Measurements from ENCODE around the gene MSLN. TPM values are rescaled to one million over a fixed set of nuclear protein-coding genes. Genes with fewer than 3 reads are reported as not detected.

MSLN gene
- total RNA-seq, 1 donor: 0.21 TPM

DNA sequence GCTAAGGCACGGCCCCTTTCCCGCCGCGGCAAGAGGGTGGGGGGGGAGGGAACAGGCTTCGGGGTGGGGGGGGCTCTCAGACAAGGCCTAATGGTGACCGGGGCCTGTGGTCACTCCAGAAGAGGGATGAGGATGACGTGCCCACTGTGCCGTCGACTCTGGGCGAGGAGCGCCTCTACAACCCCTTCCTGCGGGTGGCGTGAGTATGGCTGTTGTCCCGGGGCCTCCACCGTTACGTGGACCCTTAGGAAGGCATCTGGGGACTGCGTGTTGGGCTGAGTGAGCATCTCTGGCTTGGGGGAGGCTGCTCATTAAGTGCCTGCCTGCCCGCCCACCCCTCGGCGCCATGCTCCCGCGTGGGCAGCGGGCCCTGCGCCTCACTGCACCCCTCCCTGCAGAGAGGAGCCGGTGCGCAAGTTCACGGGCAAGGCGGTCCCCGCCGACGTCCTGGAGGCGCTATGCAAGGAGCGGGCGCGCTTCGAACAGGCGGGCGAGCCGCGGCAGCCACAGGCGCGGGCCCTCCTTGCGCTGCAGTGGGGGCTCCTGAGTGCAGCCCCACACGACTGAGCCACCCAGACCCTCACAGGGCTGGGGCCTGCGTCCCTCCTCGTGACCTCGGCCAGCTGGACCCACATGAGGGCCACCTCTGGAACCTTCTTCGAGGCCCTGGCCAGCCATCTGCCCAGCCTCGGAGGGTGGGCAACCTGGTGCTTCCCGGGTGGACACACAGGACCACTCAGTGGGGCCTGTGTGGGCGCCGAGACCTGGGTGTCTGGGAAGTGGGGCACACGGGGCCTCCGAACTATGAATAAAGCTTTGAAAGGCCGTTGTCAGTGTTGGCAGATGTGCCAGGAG lies 31.4 kb upstream of the MSLN start:
- H3K9me3 ChIP-seq (ENCODE audit: low read depth, low read length): no peaks in the 10 kb centered on the region
- peaks cover 2% of the 10 kb centered on the region for H3K27me3 ChIP-seq (ENCODE audit: insufficient read depth, low read length)
- H3K4me1 ChIP-seq (ENCODE audit: insufficient read depth, low read length): peaks cover 15% of the 10 kb centered on the region
- no peak overlapping the region for H3K4me3 ChIP-seq (ENCODE audit: low read length)

- Histone ChIP-seq H3K4me3 (ENCODE audit: low read length) (no peak overlapping the region), H3K27me3 (ENCODE audit: insufficient read depth, low read length) (peaks cover 2% of the 10 kb centered on the region), H3K4me1 (ENCODE audit: insufficient read depth, low read length) (peaks cover 15% of the 10 kb centered on the region), H3K9me3 (ENCODE audit: low read depth, low read length) (no peaks in the 10 kb centered on the region)
Measured at GRCh38 chr16:729768-730665, 30.5 kb upstream of the MSLN start.

- H3K9me3 ChIP-seq (ENCODE audit: low read depth, low read length): no peaks in the 10 kb centered on the region
Measured at GRCh38 chr16:730666-731509, 29.6 kb upstream of the MSLN start.

GRCh38 chr16:732332-732731 lies 28.2 kb upstream of the MSLN start:
- Histone ChIP-seq H3K4me1 (ENCODE audit: insufficient read depth, low read length) (peaks cover 8% of the 10 kb centered on the region), H3K27me3 (ENCODE audit: insufficient read depth, low read length) (no peaks in the 10 kb centered on the region), H3K4me3 (ENCODE audit: low read length) (no peak overlapping the region), H3K9me3 (ENCODE audit: low read depth, low read length) (no peaks in the 10 kb centered on the region)

More at GRCh38 chr16:730666-731509, 29.6 kb upstream of the MSLN start:
- peaks cover 2% of the 10 kb centered on the region for H3K27me3 ChIP-seq (ENCODE audit: insufficient read depth, low read length)
- peaks cover 15% of the 10 kb centered on the region for H3K4me1 ChIP-seq (ENCODE audit: insufficient read depth, low read length)
- no peak overlapping the region for H3K4me3 ChIP-seq (ENCODE audit: low read length)

GRCh38 chr16:732936-733335 lies 27.6 kb upstream of the MSLN start:
- H3K4me1 ChIP-seq (ENCODE audit: insufficient read depth, low read length): peaks cover 3% of the 10 kb centered on the region
- no peaks in the 10 kb centered on the region for H3K27me3 ChIP-seq (ENCODE audit: insufficient read depth, low read length)
- H3K9me3 ChIP-seq (ENCODE audit: low read depth, low read length): no peaks in the 10 kb centered on the region
- no peak overlapping the region for H3K4me3 ChIP-seq (ENCODE audit: low read length)

- H3K4me1 ChIP-seq (ENCODE audit: insufficient read depth, low read length): peaks cover under 1% of the 10 kb centered on the region
- H3K4me3 ChIP-seq (ENCODE audit: low read length): no peak overlapping the region
- H3K9me3 ChIP-seq (ENCODE audit: low read depth, low read length): no peaks in the 10 kb centered on the region
- H3K27me3 ChIP-seq (ENCODE audit: insufficient read depth, low read length): no peaks in the 10 kb centered on the region
Measured at GRCh38 chr16:733382-734207, 26.9 kb upstream of the MSLN start.

GRCh38 chr16:734208-734980 lies 26.1 kb upstream of the MSLN start:
- Histone ChIP-seq H3K4me1 (ENCODE audit: insufficient read depth, low read length) (peaks cover 3% of the 10 kb centered on the region), H3K9me3 (ENCODE audit: low read depth, low read length) (no peaks in the 10 kb centered on the region), H3K27me3 (ENCODE audit: insufficient read depth, low read length) (no peaks in the 10 kb centered on the region), H3K4me3 (ENCODE audit: low read length) (no peak overlapping the region)

DNA sequence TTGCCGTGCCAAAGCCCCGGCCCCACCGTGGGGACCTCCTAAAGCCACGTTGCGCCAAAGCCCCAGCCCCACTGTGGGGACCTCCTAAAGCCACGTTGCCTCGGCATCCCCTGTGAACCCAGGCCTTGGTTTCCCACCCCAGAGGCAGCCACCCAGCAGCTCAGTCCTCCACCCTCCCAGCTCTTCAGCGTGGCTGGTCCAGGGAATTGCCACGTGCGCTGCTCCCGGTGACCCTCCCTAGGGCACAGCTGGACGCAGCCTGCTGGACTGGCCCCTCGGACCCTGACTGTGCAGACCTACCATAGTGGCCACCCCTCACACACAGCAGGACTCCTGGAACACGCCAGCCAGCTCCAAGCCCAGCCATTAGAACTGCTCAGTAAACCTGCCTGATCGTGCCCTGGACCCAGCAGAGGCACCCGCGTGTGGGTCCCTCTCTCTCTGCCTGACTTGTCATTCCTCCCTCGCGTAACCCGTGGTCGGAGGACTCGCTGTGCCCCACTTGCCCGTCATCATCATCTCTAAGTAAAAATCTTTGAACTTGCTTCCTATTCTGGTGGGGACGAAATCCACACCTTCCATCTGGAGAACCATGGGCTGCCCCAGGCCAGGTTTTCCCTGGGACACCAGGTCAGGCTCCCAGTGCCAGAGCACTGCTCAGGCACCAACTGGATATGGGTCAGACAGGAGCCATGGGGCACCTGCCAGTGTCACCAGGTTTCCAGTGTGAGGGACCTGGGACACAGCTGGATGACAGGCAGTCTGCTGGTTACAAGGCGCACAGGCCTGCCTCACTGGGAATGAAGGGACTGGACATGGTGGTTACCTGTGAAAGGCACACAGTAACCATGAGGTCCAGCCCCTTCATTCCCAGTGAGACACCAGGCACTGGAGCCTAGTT lies 25.3 kb upstream of the MSLN start:
- Histone ChIP-seq H3K4me1 (ENCODE audit: insufficient read depth, low read length) (peaks cover 11% of the 10 kb centered on the region), H3K27me3 (ENCODE audit: insufficient read depth, low read length) (no peaks in the 10 kb centered on the region), H3K9me3 (ENCODE audit: low read depth, low read length) (no peaks in the 10 kb centered on the region), H3K4me3 (ENCODE audit: low read length) (no peak overlapping the region)

DNA sequence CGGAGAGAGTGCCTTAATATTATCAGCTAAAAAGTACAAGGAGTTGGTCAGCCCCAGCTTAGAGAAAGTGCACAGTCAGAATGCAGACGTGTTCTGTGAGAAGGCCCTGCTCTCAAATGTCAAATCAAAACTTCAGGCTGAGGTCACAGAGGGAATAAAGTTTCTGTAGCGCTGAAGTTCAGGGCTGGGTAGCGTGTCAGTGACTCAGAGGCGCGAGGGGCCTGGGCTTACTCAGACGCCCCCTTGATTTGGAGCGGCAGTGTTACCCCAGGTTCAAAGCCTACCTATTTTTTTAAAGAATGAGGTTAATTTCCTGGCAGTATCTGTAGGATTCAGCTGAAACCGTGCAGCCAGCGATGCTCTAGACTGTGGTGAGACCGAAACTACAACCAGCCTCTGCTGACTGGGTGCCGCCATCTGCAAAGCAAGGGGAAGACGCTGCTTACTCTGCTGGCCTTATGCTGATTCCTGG lies 24.5 kb upstream of the MSLN start:
- Histone ChIP-seq H3K27me3 (ENCODE audit: insufficient read depth, low read length) (no peaks in the 10 kb centered on the region), H3K4me1 (ENCODE audit: insufficient read depth, low read length) (peaks cover 14% of the 10 kb centered on the region), H3K4me3 (ENCODE audit: low read length) (no peak overlapping the region), H3K9me3 (ENCODE audit: low read depth, low read length) (no peaks in the 10 kb centered on the region)

GRCh38 chr16:736936-737481 lies 23.5 kb upstream of the MSLN start:
- no peak overlapping the region for H3K4me3 ChIP-seq (ENCODE audit: low read length)
- peaks cover 19% of the 10 kb centered on the region for H3K4me1 ChIP-seq (ENCODE audit: insufficient read depth, low read length)
- no peaks in the 10 kb centered on the region for H3K27me3 ChIP-seq (ENCODE audit: insufficient read depth, low read length)
- H3K9me3 ChIP-seq (ENCODE audit: low read depth, low read length): no peaks in the 10 kb centered on the region

DNA sequence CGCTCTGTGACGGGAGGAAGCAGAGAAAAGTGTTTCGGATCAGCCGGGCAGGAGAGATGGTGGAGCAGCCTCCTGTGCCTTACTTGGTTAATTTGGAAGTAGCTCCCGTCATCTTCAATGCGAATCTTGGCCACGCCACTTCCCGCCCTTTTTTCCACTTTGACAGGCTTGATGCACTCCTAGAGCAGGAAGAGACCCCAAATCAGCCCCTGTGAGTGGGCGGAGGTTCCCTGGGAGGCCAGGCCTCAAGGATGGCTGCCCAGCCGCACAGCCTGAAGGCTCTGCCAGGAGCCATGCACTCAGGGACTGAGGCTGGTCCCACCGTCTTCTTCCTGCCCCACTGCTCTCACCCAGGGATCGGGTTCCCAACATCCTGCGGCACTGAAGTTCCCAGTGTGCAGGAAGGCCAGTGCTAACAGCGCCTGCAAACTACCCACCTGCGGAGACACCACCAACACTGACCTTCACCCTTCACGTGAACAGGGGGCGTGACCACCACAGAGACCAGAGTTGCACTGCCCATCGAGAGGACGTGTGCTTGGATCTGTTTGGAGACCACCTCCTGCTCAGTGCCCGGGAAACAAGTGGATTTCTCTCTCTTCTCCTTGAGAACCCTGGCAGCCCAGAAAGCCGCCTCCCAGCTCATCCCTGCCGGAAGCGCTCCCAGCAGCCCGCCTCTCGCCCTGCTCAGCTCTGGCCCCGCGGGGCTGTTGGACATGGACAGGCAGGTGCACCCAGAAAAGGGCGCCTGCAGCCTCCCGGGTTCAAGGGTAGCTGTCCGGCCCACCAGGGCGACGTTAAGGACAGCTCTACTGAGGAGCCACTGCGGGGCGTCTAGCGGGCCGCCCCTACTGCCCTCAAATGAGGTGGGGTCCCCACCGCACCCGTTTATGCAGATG lies 20.7 kb upstream of the MSLN start:
- H3K4me1 ChIP-seq (ENCODE audit: insufficient read depth, low read length): peaks cover 19% of the 10 kb centered on the region
- peak overlapping the region; percentile 76 for H3K4me3 ChIP-seq (ENCODE audit: low read length)
- H3K9me3 ChIP-seq (ENCODE audit: low read depth, low read length): no peaks in the 10 kb centered on the region
- no peaks in the 10 kb centered on the region for H3K27me3 ChIP-seq (ENCODE audit: insufficient read depth, low read length)

DNA sequence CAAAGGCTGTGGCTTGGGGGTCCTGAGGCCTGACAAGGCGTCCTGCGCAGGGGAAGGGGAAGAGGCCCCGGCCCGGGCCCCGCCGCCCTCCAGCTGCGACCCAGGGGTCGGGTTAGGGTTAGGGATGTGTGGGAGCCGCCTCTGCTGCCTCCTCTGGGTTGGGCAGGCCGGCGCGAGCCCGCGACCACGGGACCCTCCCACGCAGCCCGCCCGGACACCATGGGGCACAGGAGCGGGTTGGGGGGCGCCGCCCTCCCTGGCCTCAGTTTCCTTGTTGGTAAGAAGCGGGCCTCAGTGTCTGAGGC lies 20.1 kb upstream of the MSLN start:
- Histone ChIP-seq H3K4me3 (ENCODE audit: low read length) (peak overlapping the region; percentile 76), H3K9me3 (ENCODE audit: low read depth, low read length) (no peaks in the 10 kb centered on the region), H3K4me1 (ENCODE audit: insufficient read depth, low read length) (peaks cover 19% of the 10 kb centered on the region), H3K27me3 (ENCODE audit: insufficient read depth, low read length) (no peaks in the 10 kb centered on the region)
